GM12873 (cell line): Measurements from ENCODE around the gene CORO2B.

Experiments used
- CTCF ChIP-seq: IDR thresholded peaks from 2 replicates; pipeline ENCODE4 v1.5.1; 2012; ENCODE audit warnings: low read depth, mild to moderate bottlenecking, moderate library complexity, low read length, control low read depth; ENCODE audit not compliant: insufficient read depth; ENCODE audit errors: missing control alignments

Gene CORO2B

GRCh38 chr15:68615811-68616210 lies 37.0 kb downstream of the CORO2B start:
- no peak for TF ChIP-seq CTCF

- no peak for TF ChIP-seq CTCF
Observed at GRCh38 chr15:68616397-68616796, 37.6 kb downstream of the CORO2B start.

GRCh38 chr15:68617001-68617400 lies 38.2 kb downstream of the CORO2B start:
- TF ChIP-seq CTCF: no peak

- TF ChIP-seq CTCF: no peak
Observed at GRCh38 chr15:68617777-68618176, 39.0 kb downstream of the CORO2B start.

GRCh38 chr15:68618394-68618793 lies 39.6 kb downstream of the CORO2B start:
- no peak for TF ChIP-seq CTCF

- no peak for TF ChIP-seq CTCF
Observed at GRCh38 chr15:68618908-68619698, 40.3 kb downstream of the CORO2B start.

- no peak for TF ChIP-seq CTCF
Observed at GRCh38 chr15:68620721-68621527, 42.1 kb downstream of the CORO2B start.
